ENCODE data around the gene B3GNT7.

- TF ChIP-seq CTCF (conservative IDR thresholded peaks at IDR 0.05; ENCODE audit: low read length) = no peak
- no peak for TF ChIP-seq EZH2phosphoT487 (IDR thresholded peaks at IDR 0.05; ENCODE audit: borderline replicate concordance, low read depth, low read length)
Measured at GRCh38 chr2:231386446-231386845, 9.1 kb upstream of the B3GNT7 start.
